KMS-11 (cell line): ENCODE data around the gene PRUNE2.
"Not testable (repeated sequence)": the region's sequence is repeated elsewhere in the genome, so short reads cannot be mapped to it uniquely, and the experiment has no call there.

Experiments
- H2AFZ ChIP-seq: fragments of 200-600 bp; sonication (generic); 2 replicates; pipeline ENCODE4 v1.6.1; 2016; ENCODE audit warnings: antibody characterized with exemption, mixed run types, low read depth
- H3K27ac ChIP-seq: fragments of 200-600 bp; sonication (generic); 2 replicates; pipeline ENCODE4 v1.6.1; 2016; ENCODE audit warnings: mild to moderate bottlenecking, mixed run types
- H3K27me3 ChIP-seq: fragments of 200-600 bp; sonication (generic); 2 replicates; pipeline ENCODE4 v1.6.1; 2017; ENCODE audit warnings: mild to moderate bottlenecking, low read depth, mixed run types, moderate library complexity; ENCODE audit not compliant: insufficient read depth
- H3K36me3 ChIP-seq: fragments of 200-600 bp; sonication (generic); 2 replicates; pipeline ENCODE4 v1.6.1; 2017; ENCODE audit warnings: mild to moderate bottlenecking, mixed run types; ENCODE audit not compliant: insufficient read depth
- H3K4me1 ChIP-seq: fragments of 200-600 bp; sonication (generic); 2 replicates; pipeline ENCODE4 v1.6.1; 2016; ENCODE audit warnings: mild to moderate bottlenecking, low read depth, mixed run types; ENCODE audit not compliant: poor library complexity, severe bottlenecking
- H3K4me2 ChIP-seq: fragments of 200-600 bp; sonication (generic); 2 replicates; pipeline ENCODE4 v1.7.0; 2016; ENCODE audit warnings: mild to moderate bottlenecking, mixed run types
- H3K4me3 ChIP-seq: fragments of 200-600 bp; sonication (generic); IDR thresholded peaks from 2 replicates; pipeline ENCODE4 v1.6.1; 2017; ENCODE audit warnings: low read depth, low read length, mixed read lengths; ENCODE audit not compliant: insufficient read depth
- H3K79me2 ChIP-seq: fragments of 200-600 bp; sonication (generic); 2 replicates; pipeline ENCODE4 v1.6.1; 2016; ENCODE audit warnings: low read depth, mixed run types; ENCODE audit not compliant: insufficient read depth
- H3K9ac ChIP-seq: fragments of 200-600 bp; sonication (generic); 2 replicates; pipeline ENCODE4 v1.6.1; 2016; ENCODE audit warnings: mild to moderate bottlenecking, mixed run types
- H4K20me1 ChIP-seq: fragments of 200-600 bp; sonication (generic); 2 replicates; pipeline ENCODE4 v1.6.1; 2016; ENCODE audit warnings: mild to moderate bottlenecking, mixed run types; ENCODE audit not compliant: insufficient read depth
- TF ChIP-seq, protein P1 (sequence below): fragments of 200-600 bp; sonication (generic); conservative IDR thresholded peaks from 2 replicates; pipeline ENCODE4 v1.6.1; 2017; ENCODE audit warnings: low read depth, mild to moderate bottlenecking, antibody characterized with exemption, low read length, moderate library complexity, mixed read lengths

PRUNE2 gene

DNA sequence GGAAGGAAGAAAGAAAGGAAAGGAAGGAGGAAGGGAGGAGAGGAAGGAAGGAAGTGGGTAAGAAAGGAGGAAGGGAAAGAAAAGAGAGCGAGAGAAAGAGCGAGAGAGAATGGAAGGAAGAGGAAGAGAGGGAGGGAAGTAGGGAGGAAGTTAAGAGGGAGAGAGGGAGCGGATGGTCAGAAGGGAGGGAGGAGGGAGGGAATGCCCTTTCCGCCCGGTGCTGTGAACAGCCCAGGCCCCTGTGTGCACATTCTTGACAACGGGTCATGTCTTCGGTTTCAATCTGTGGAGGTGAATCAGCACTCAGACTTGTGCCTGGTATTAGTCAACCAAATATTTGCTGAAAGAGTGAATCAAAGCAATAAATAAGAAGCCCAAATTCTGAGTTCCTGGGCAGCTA lies 39.2 kb downstream of the PRUNE2 start:
- H3K27me3 ChIP-seq: no peaks in the 10 kb centered on the region
- H2AFZ ChIP-seq: no peak overlapping the region
- H4K20me1 ChIP-seq: no peaks in the 10 kb centered on the region
- TF ChIP-seq, protein P1, sequence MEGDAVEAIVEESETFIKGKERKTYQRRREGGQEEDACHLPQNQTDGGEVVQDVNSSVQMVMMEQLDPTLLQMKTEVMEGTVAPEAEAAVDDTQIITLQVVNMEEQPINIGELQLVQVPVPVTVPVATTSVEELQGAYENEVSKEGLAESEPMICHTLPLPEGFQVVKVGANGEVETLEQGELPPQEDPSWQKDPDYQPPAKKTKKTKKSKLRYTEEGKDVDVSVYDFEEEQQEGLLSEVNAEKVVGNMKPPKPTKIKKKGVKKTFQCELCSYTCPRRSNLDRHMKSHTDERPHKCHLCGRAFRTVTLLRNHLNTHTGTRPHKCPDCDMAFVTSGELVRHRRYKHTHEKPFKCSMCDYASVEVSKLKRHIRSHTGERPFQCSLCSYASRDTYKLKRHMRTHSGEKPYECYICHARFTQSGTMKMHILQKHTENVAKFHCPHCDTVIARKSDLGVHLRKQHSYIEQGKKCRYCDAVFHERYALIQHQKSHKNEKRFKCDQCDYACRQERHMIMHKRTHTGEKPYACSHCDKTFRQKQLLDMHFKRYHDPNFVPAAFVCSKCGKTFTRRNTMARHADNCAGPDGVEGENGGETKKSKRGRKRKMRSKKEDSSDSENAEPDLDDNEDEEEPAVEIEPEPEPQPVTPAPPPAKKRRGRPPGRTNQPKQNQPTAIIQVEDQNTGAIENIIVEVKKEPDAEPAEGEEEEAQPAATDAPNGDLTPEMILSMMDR: no peak
- H3K9ac ChIP-seq: no peak overlapping the region
- H3K36me3 ChIP-seq: no peaks in the 10 kb centered on the region
- no peak overlapping the region for H3K4me3 ChIP-seq
- no peak overlapping the region for H3K27ac ChIP-seq
- H3K4me1 ChIP-seq: no peaks in the 10 kb centered on the region
- H3K79me2 ChIP-seq: no peaks in the 10 kb centered on the region
- H3K4me2 ChIP-seq: no peak overlapping the region

DNA sequence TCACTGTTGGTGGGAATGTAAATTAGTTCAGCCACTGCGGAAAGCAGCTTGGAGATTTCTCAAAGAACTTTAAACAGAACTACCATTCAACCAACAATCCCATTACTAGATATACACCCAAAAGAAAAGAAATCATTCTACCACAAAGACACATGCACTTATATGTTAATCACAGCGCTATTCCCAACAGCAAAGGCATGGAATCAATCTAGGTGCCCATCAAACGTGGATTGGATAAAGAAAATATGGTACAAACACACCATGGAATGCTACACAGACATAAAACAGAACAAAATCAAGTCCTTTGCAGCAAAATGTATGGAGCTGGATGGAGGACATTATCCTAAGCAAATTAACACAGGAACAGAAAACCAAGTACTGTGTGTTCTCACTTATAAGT lies 42.1 kb downstream of the PRUNE2 start:
- Histone ChIP-seq H3K4me2 (no peak overlapping the region), H4K20me1 (no peaks in the 10 kb centered on the region), H3K27me3 (no peaks in the 10 kb centered on the region), H3K27ac (no peak overlapping the region), H3K36me3 (no peaks in the 10 kb centered on the region), H2AFZ (no peak overlapping the region), H3K4me1 (no peaks in the 10 kb centered on the region), H3K4me3 (no peak overlapping the region), H3K9ac (no peak overlapping the region), H3K79me2 (no peaks in the 10 kb centered on the region)
- TF ChIP-seq, protein P1: no peak

DNA sequence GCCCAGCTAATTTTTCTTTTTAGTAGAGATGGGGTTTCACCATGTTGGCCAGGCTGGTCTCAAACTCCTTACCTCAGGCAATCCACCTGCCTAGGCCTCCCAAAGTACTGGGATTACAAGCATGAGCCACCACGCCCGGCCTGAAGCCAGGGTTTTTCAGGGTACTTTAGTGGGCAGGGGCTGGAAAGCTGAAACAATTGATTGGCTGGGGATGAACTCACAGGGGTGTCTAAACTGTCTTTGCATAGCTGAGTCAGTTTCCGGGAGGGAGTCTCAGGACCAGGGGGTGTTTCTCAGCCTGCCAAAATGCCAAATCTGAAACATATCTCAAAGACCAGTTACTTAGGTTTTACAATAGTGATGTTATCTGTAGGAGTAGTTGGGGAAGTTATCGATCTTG lies 46.1 kb downstream of the PRUNE2 start:
- H3K4me1 ChIP-seq: no peaks in the 10 kb centered on the region
- H4K20me1 ChIP-seq: no peaks in the 10 kb centered on the region
- no peaks in the 10 kb centered on the region for H3K36me3 ChIP-seq
- TF ChIP-seq, protein P1: no peak
- no peaks in the 10 kb centered on the region for H3K79me2 ChIP-seq
- H3K4me3 ChIP-seq: no peak overlapping the region
- H3K9ac ChIP-seq: no peak overlapping the region
- H3K27ac ChIP-seq: no peak overlapping the region
- no peak overlapping the region for H3K4me2 ChIP-seq
- H2AFZ ChIP-seq: no peak overlapping the region
- H3K27me3 ChIP-seq: no peaks in the 10 kb centered on the region

DNA sequence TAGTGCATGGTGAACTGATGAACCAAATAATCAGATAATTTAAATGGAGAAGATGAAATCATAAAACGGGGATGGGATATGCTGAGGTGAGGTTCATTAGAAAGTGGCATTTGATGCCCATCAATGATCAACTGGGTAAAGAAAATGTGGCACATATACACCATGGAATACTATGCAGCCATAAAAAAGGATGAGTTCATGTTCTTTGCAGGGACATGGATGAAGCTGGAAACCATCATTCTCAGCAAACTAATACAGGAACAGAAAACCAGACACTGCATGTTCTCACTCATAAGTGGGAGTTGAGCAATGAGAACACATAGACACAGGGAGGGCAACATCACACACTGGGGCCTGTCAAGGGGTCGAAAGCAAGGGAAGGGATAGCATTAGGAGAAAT lies 47.7 kb downstream of the PRUNE2 start:
- not testable (repeated sequence) for H2AFZ ChIP-seq, H3K4me2 ChIP-seq, H3K9ac ChIP-seq, H4K20me1 ChIP-seq, H3K4me3 ChIP-seq, H3K79me2 ChIP-seq, H3K27me3 ChIP-seq, H3K4me1 ChIP-seq, H3K36me3 ChIP-seq, H3K27ac ChIP-seq

DNA sequence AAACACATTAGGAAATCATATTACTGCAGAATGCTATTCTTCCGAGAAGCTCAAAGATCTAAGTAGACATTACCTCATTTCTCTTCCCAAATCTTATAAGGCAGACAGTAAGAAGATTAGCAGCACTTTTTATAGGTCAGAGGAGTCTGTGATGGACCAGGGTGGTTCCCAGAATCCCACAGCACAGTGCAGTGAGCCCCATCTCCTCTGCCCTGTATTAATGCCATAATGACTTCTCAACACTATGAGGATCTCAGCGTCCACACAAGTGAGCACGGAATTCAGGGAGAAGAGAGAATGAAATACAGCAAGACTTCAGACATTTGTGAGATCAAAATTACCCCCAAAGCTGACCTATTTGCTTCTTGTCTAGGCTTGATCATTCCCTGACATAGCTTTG lies 49.9 kb downstream of the PRUNE2 start:
- Histone ChIP-seq H2AFZ (no peak overlapping the region), H3K4me3 (no peak overlapping the region), H3K36me3 (no peaks in the 10 kb centered on the region), H4K20me1 (no peaks in the 10 kb centered on the region), H3K9ac (no peak overlapping the region), H3K27me3 (no peaks in the 10 kb centered on the region), H3K4me1 (no peaks in the 10 kb centered on the region), H3K27ac (no peak overlapping the region), H3K79me2 (no peaks in the 10 kb centered on the region), H3K4me2 (no peak overlapping the region)
- TF ChIP-seq, protein P1: no peak
